Naive thymus-derived CD4-positive, alpha-beta T cell (primary cell): Measurements from ENCODE around the gene FLII. TPM values are rescaled to one million over a fixed set of nuclear protein-coding genes. Genes with fewer than 3 reads are reported as not detected.

Experiments
- ATAC-seq: fragments of 150-1000 bp; cut with Tn5 transposase; 2 replicates; pipeline ENCODE4 v1.10.0; 2021; ENCODE audit warnings: mild to moderate bottlenecking, moderate library complexity
- CTCF ChIA-PET: fragments of 350-600 bp; sonication (Branson Sonifier 250); formaldehyde crosslinking; loops from one replicate; lab custom pipeline; 2021; ENCODE audit warnings: antibody characterized with exemption; lab: Charles Lee
- POLR2A ChIA-PET: fragments of 350-600 bp; sonication (Branson Sonifier 250); formaldehyde crosslinking; loops from one replicate; lab custom pipeline; 2021; ENCODE audit warnings: antibody characterized with exemption, inconsistent platforms; lab: Charles Lee
- DNase-seq, 9 donors: peaks; one replicate each; pipeline versions ENCODE4 v3.0.0 to v3.0.0-alpha.2; 2020 to 2022; ENCODE audit warnings: mixed read lengths in 1 of 9
- H3K27ac ChIP-seq: one replicate; pipeline ENCODE4 v1.7.0; 2013; ENCODE audit warnings: mild to moderate bottlenecking, low read depth, low read length, moderate library complexity
- H3K27me3 ChIP-seq, 2 donors: one replicate each; pipeline ENCODE4 v1.7.0; 2013; ENCODE audit warnings: low read length in 2 of 2, mild to moderate bottlenecking in 2 of 2, moderate library complexity in 2 of 2; ENCODE audit not compliant: control insufficient read depth in 2 of 2, insufficient read depth in 2 of 2
- H3K36me3 ChIP-seq, 3 experiments: 1 replicate in 2 of 3; 2 replicates in 1 of 3; pipeline ENCODE4 v1.7.0; 2013; ENCODE audit warnings: low read length in 3 of 3, mild to moderate bottlenecking in 3 of 3, moderate library complexity in 1 of 3; ENCODE audit not compliant: insufficient read depth in 3 of 3, control insufficient read depth in 2 of 3
- H3K4me1 ChIP-seq, 2 donors: one replicate each; pipeline ENCODE4 v1.7.0; 2013; ENCODE audit warnings: low read length in 2 of 2, mild to moderate bottlenecking in 2 of 2, moderate library complexity in 1 of 2; ENCODE audit not compliant: control insufficient read depth in 2 of 2, insufficient read depth in 2 of 2
- H3K4me3 ChIP-seq: 2 replicates; pipeline ENCODE4 v1.7.0; 2013; ENCODE audit warnings: mild to moderate bottlenecking, low read length
- H3K9me3 ChIP-seq, 3 experiments: 1 replicate in 2 of 3; 2 replicates in 1 of 3; pipeline ENCODE4 v1.7.0; 2013; ENCODE audit warnings: low read length in 3 of 3; ENCODE audit not compliant: control insufficient read depth in 2 of 3
- H3K27ac Mint-ChIP-seq, 9 donors: one replicate each; pipeline ENCODE4 v1.8.0; 2020 to 2022; ENCODE audit warnings: mixed read lengths in 9 of 9, mild to moderate bottlenecking in 8 of 9, moderate library complexity in 5 of 9, inconsistent platforms in 2 of 9
- H3K27me3 Mint-ChIP-seq, 5 donors: one replicate each; pipeline ENCODE4 v1.8.0; 2021 to 2022; ENCODE audit warnings: mixed read lengths in 5 of 5, mild to moderate bottlenecking in 1 of 5
- H3K36me3 Mint-ChIP-seq, 5 donors: one replicate each; pipeline ENCODE4 v1.8.0; 2020 to 2022; ENCODE audit warnings: mixed read lengths in 5 of 5, mild to moderate bottlenecking in 3 of 5, inconsistent platforms in 1 of 5
- H3K4me1 Mint-ChIP-seq, 7 donors: one replicate each; pipeline ENCODE4 v1.8.0; 2020 to 2022; ENCODE audit warnings: mixed read lengths in 7 of 7, mild to moderate bottlenecking in 3 of 7, inconsistent platforms in 1 of 7
- H3K4me3 Mint-ChIP-seq, 10 donors: one replicate each; pipeline ENCODE4 v1.8.0; 2020 to 2022; ENCODE audit warnings: mild to moderate bottlenecking in 10 of 10, mixed read lengths in 10 of 10, moderate library complexity in 6 of 10, inconsistent platforms in 2 of 10
- H3K9me3 Mint-ChIP-seq, 11 donors: one replicate each; pipeline ENCODE4 v1.8.0; 2020 to 2022; ENCODE audit warnings: mixed read lengths in 11 of 11, mild to moderate bottlenecking in 4 of 11, inconsistent platforms in 1 of 11, moderate library complexity in 1 of 11
- intact Hi-C, 2 donors: fragments of 100-400 bp; cut with micrococcal nuclease; formaldehyde crosslinking; loops; one replicate each; pipeline ENCODE4 v1.15.1; 2023
- polyA plus RNA-seq, 2 donors: library from polyadenylated mRNA; unstranded; fragments of 300-500 nt; fragmentation: Illumina TruSeq; gene quantifications; one replicate each; pipeline ENCODE4 v1.2.3, GENCODE V29; 2021
- total RNA-seq, 6 experiments: library from RNA in 5 of 6; stranded (reverse) in 5 of 6; gene quantifications; 1 replicate in 5 of 6; 2 replicates in 1 of 6; pipeline ENCODE4 v1.2.3 and lab custom pipeline; 2021 to 2026

FLII gene
- total and polyA plus RNA-seq, 7 experiments from 2014 or later, result 93.1 to 348 (median 297) TPM

DNA sequence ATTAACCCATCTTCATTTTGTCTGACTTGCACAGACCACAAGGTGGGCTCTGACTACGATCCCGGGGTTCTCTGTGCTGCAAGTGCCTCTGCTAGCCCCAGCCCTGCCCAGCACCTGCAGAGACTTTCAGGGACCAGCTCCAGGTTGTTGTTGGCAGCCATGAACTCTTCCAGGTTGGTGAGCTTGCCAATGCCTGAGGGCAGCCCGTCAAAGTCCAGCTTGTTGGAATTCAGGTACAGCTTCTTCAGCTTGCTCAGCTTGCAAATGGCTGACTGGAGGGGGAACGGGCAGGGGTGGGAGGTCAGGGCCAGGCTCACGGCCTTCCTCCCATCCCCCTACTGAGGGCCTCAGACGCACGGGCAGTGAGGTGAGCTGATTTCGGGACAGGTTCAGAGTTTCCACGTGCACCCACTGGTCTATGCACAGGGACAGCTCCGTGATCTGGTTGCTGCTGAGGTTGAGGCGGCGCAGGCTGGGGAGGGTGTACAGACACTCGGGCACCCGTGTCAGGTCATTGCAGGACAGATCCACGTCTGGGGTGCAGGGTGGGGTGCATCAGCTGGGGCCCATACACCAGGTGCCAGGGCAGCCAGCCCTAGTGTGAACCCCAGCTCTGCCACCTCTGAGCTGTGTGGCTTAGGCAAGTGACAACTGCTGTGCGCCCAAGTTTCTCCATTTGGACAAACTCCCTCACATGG, 5.2 kb downstream of the FLII start:
- no peak for ATAC-seq
- Mint-ChIP-seq H3K27me3 (no peaks in the 10 kb centered on the region), H3K27ac (no peak overlapping the region), H3K4me1 (peaks cover 11 to 29% (median 21%) of the 10 kb centered on the region in 7 donors), H3K9me3 (no peaks in the 10 kb centered on the region), H3K4me3 (no peak overlapping the region), H3K36me3 (peaks cover under 1 to 17% (median 5%) of the 10 kb centered on the region in 5 donors)
- H3K9me3 ChIP-seq, result no peaks in the 10 kb centered on the region
- no peak overlapping the region for H3K4me3 ChIP-seq
- DNase-seq, result no peak
- intact Hi-C loops, result no loop called here
- ChIA-PET CTCF (interaction anchor here (1.0 kb wide), 1 partner anchor 15 kb away, joined by 3 read pairs; no protein-coding TSS in a partner anchor), POLR2A (no interaction called here)
- peaks cover 5 to 80% (median 16%) of the 10 kb centered on the region in 3 experiments for H3K36me3 ChIP-seq
- no peaks in the 10 kb centered on the region for H3K27me3 ChIP-seq
- H3K4me1 ChIP-seq, result peaks cover 9 to 21% of the 10 kb centered on the region in 2 donors
- H3K27ac ChIP-seq, result no peak overlapping the region

- POLR2A ChIA-PET, result no interaction called here
- no peak overlapping the region for H3K4me3 ChIP-seq
- CTCF ChIA-PET, result no interaction called here
- no peak overlapping the region for H3K27ac ChIP-seq
- no peak for ATAC-seq
- DNase-seq, result no peak
- H3K4me1 ChIP-seq, result peaks cover 4 to 15% of the 10 kb centered on the region in 2 donors
- Mint-ChIP-seq H3K36me3 (peaks cover 5 to 22% (median 8%) of the 10 kb centered on the region in 5 donors), H3K27ac (no peak overlapping the region), H3K9me3 (no peaks in the 10 kb centered on the region), H3K4me3 (no peak overlapping the region), H3K27me3 (no peaks in the 10 kb centered on the region), H3K4me1 (peaks cover 8 to 24% (median 18%) of the 10 kb centered on the region in 7 donors)
- no peaks in the 10 kb centered on the region for H3K27me3 ChIP-seq
- no peaks in the 10 kb centered on the region for H3K9me3 ChIP-seq
- H3K36me3 ChIP-seq, result peaks cover 5 to 88% (median 16%) of the 10 kb centered on the region in 3 experiments
- intact Hi-C loops, result no loop called here
These were observed 6.4 kb downstream of the FLII start for GRCh38 chr17:18252160-18252559.

DNA sequence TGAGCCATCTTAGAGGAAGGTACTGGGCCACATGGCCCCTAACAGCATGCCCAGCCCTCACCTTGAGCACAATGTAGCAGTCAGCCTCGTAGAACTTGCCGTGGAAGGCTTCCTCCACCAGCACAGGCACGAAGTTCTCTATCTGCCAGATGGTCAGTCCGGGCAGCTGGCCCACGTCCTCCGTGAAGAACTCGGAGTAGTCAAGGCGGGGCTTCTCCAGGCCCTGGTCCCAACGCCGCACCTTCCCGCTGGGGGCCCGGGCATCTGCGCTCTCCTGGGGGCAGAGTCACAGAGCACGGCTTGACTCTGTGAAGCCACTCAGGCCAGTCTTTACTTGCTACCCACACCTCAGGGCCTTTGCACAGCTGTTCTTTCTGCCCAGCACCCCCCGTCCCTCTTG, 7.3 kb downstream of the FLII start:
- Histone ChIP-seq H3K36me3 (peaks cover 5 to 93% (median 16%) of the 10 kb centered on the region in 3 experiments), H3K9me3 (no peaks in the 10 kb centered on the region), H3K27ac (no peak overlapping the region), H3K27me3 (no peaks in the 10 kb centered on the region), H3K4me3 (no peak overlapping the region), H3K4me1 (peaks cover 0 to 5% of the 10 kb centered on the region in 2 donors)
- Mint-ChIP-seq H3K9me3 (no peaks in the 10 kb centered on the region), H3K27ac (peak overlapping the region in 1 of 9 donors; percentile 25), H3K4me1 (peaks cover 4 to 14% (median 10%) of the 10 kb centered on the region in 7 donors), H3K4me3 (no peak overlapping the region), H3K27me3 (no peaks in the 10 kb centered on the region), H3K36me3 (peaks cover 5 to 22% (median 9%) of the 10 kb centered on the region in 5 donors)
- intact Hi-C loops, result no loop called here
- POLR2A ChIA-PET, result no interaction called here
- DNase-seq, result no peak
- CTCF ChIA-PET, result interaction anchor here (0.6 kb wide), 1 partner anchor 19 kb away, joined by 3 read pairs; no protein-coding TSS in a partner anchor
- no peak for ATAC-seq

DNA sequence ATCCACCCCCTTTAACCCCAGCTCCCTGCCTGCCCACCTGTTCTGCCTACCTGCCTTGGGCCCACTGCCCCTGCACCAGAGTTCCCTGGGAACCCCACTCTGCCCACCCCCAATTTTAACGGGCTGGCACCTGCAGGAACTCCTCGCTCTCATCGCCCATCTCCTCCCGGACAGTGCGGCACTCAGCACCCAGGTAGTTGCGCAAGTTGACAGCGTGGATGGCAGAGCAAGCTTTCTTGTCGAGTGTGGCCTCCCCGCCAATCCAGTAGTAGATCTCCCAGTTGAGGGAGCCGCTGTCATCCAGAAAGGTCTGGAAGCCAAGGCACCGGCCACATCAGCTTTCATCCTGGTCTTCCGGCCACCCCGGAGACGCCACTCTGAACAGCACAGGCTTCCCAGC, 7.8 kb downstream of the FLII start:
- Mint-ChIP-seq H3K27ac (peak overlapping the region in 1 of 9 donors; percentile 25), H3K27me3 (no peaks in the 10 kb centered on the region), H3K4me1 (peaks cover 3 to 10% (median 8%) of the 10 kb centered on the region in 7 donors), H3K4me3 (no peak overlapping the region), H3K9me3 (no peaks in the 10 kb centered on the region), H3K36me3 (peaks cover 5 to 23% (median 9%) of the 10 kb centered on the region in 5 donors)
- Histone ChIP-seq H3K36me3 (peaks cover 2 to 93% (median 16%) of the 10 kb centered on the region in 3 experiments), H3K27me3 (no peaks in the 10 kb centered on the region), H3K9me3 (no peaks in the 10 kb centered on the region), H3K4me3 (no peak overlapping the region), H3K27ac (no peak overlapping the region), H3K4me1 (peaks cover 0 to under 1% of the 10 kb centered on the region in 2 donors)
- no peak for ATAC-seq
- no peak for DNase-seq
- CTCF ChIA-PET, result no interaction called here
- intact Hi-C loops, result no loop called here
- POLR2A ChIA-PET, result interaction anchor here (0.9 kb wide), 1 partner anchor 26 kb away, joined by 3 read pairs; no protein-coding TSS in a partner anchor

- no peaks in the 10 kb centered on the region for H3K4me1 ChIP-seq
- peak overlapping the region in 3 of 9 donors; percentile 25 to 72 (median 40) for H3K27ac Mint-ChIP-seq
- peaks cover 5 to 28% (median 9%) of the 10 kb centered on the region in 5 donors for H3K36me3 Mint-ChIP-seq
- peaks cover under 1 to 8% (median 5%) of the 10 kb centered on the region in 7 donors for H3K4me1 Mint-ChIP-seq
- DNase-seq (no peak), ATAC-seq (no peak)
- H3K9me3 Mint-ChIP-seq, result peaks cover 0 to 3% (median 0%) of the 10 kb centered on the region in 11 donors
- H3K27me3 ChIP-seq, result no peaks in the 10 kb centered on the region
- POLR2A ChIA-PET, result interaction anchor here (0.9 kb wide), 1 partner anchor 25 kb away, joined by 3 read pairs; no protein-coding TSS in a partner anchor
- intact Hi-C loops, result no loop called here
- peaks cover 0 to 93% (median 20%) of the 10 kb centered on the region in 3 experiments for H3K36me3 ChIP-seq
- H3K4me3 Mint-ChIP-seq, result no peak overlapping the region
- H3K9me3 ChIP-seq, result no peaks in the 10 kb centered on the region
- H3K27me3 Mint-ChIP-seq, result no peaks in the 10 kb centered on the region
- no peak overlapping the region for H3K4me3 ChIP-seq
- CTCF ChIA-PET, result no interaction called here
- no peak overlapping the region for H3K27ac ChIP-seq
These were observed 8.3 kb downstream of the FLII start for GRCh38 chr17:18250259-18250658.

GRCh38 chr17:18248811-18249210, 9.7 kb downstream of the FLII start:
- ChIA-PET CTCF (interaction anchor here (0.6 to 1.0 kb wide), 4 partner anchors 8 to 621 kb away, joined by 3 to 4 read pairs (median 4); no protein-coding TSS in a partner anchor), POLR2A (interaction anchor here (0.7 kb wide), 1 partner anchor 355 kb away, joined by 3 read pairs; no protein-coding TSS in a partner anchor)
- H3K9me3 ChIP-seq, result no peaks in the 10 kb centered on the region
- no peak for ATAC-seq
- H3K4me3 ChIP-seq, result no peak overlapping the region
- Mint-ChIP-seq H3K36me3 (peaks cover 5 to 29% (median 9%) of the 10 kb centered on the region in 5 donors), H3K9me3 (peaks cover 0 to 3% (median 0%) of the 10 kb centered on the region in 11 donors), H3K4me3 (no peak overlapping the region), H3K27me3 (no peaks in the 10 kb centered on the region), H3K27ac (peak overlapping the region in 3 of 9 donors; percentile 31 to 74 (median 51)), H3K4me1 (peaks cover 0 to 8% (median 4%) of the 10 kb centered on the region in 7 donors)
- H3K4me1 ChIP-seq, result no peaks in the 10 kb centered on the region
- DNase-seq, result no peak
- no peak overlapping the region for H3K27ac ChIP-seq
- H3K36me3 ChIP-seq, result peaks cover 0 to 91% (median 23%) of the 10 kb centered on the region in 3 experiments
- no peaks in the 10 kb centered on the region for H3K27me3 ChIP-seq
- intact Hi-C loops, result loop anchor here in 1 of 2 donors (1.0 to 2.0 kb wide), 2 partner anchors 9 to 66 kb away; partner anchors contain the start of genes FLII, SMCR8 and TOP3A
